ENCODE data around the gene CST1.
"Not testable (repeated sequence)": the region's sequence is repeated elsewhere in the genome, so short reads cannot be mapped to it uniquely, and the experiment has no call there.

CST1 gene

GRCh38 chr20:23768520-23768919 lies 17.8 kb upstream of the CST1 start:
- not testable (repeated sequence) for H3K9ac ChIP-seq (ENCODE audit: low read depth, low read length); H3K9me3 ChIP-seq (ENCODE audit: control insufficient read depth, insufficient read depth, low read length); H3K4me1 ChIP-seq (ENCODE audit: insufficient read depth, low read length); H3K36me3 ChIP-seq (ENCODE audit: insufficient read depth, low read length)

GRCh38 chr20:23766531-23766930 lies 15.8 kb upstream of the CST1 start:
- Histone ChIP-seq H3K9me3 (ENCODE audit: control insufficient read depth, insufficient read depth, low read length) (no peaks in the 10 kb centered on the region), H3K9ac (ENCODE audit: low read depth, low read length) (no peak overlapping the region), H3K4me1 (ENCODE audit: insufficient read depth, low read length) (peaks cover 19% of the 10 kb centered on the region; the same call in 1 of the 2 replicates), H3K36me3 (ENCODE audit: insufficient read depth, low read length) (no peaks in the 10 kb centered on the region)

- H3K9ac ChIP-seq (ENCODE audit: low read depth, low read length): no peak overlapping the region
- peaks cover 19% of the 10 kb centered on the region; the same call in 1 of the 2 replicates for H3K4me1 ChIP-seq (ENCODE audit: insufficient read depth, low read length)
- H3K9me3 ChIP-seq (ENCODE audit: control insufficient read depth, insufficient read depth, low read length): no peaks in the 10 kb centered on the region
- H3K36me3 ChIP-seq (ENCODE audit: insufficient read depth, low read length): no peaks in the 10 kb centered on the region
Measured at GRCh38 chr20:23765578-23765977, 14.8 kb upstream of the CST1 start.

- not testable (repeated sequence) for H3K9me3 ChIP-seq (ENCODE audit: control insufficient read depth, insufficient read depth, low read length); H3K9ac ChIP-seq (ENCODE audit: low read depth, low read length); H3K36me3 ChIP-seq (ENCODE audit: insufficient read depth, low read length)
- H3K4me1 ChIP-seq (ENCODE audit: insufficient read depth, low read length): peaks cover 19% of the 10 kb centered on the region; the same call in 1 of the 2 replicates
Measured at GRCh38 chr20:23764630-23765029, 13.9 kb upstream of the CST1 start.

- Histone ChIP-seq H3K36me3 (ENCODE audit: insufficient read depth, low read length) (no peaks in the 10 kb centered on the region), H3K4me1 (ENCODE audit: insufficient read depth, low read length) (peaks cover 19% of the 10 kb centered on the region; the same call in 1 of the 2 replicates), H3K9ac (ENCODE audit: low read depth, low read length) (no peak overlapping the region), H3K9me3 (ENCODE audit: control insufficient read depth, insufficient read depth, low read length) (no peaks in the 10 kb centered on the region)
Measured at GRCh38 chr20:23763345-23763744, 12.6 kb upstream of the CST1 start.

GRCh38 chr20:23759306-23759940 lies 8.7 kb upstream of the CST1 start:
- Histone ChIP-seq H3K9me3 (ENCODE audit: control insufficient read depth, insufficient read depth, low read length) (no peaks in the 10 kb centered on the region), H3K36me3 (ENCODE audit: insufficient read depth, low read length) (no peaks in the 10 kb centered on the region), H3K4me1 (ENCODE audit: insufficient read depth, low read length) (peaks cover 30% of the 10 kb centered on the region), H3K9ac (ENCODE audit: low read depth, low read length) (no peak overlapping the region)

GRCh38 chr20:23756792-23757191 lies 6.1 kb upstream of the CST1 start:
- H3K9me3 ChIP-seq (ENCODE audit: control insufficient read depth, insufficient read depth, low read length); H3K36me3 ChIP-seq (ENCODE audit: insufficient read depth, low read length); H3K9ac ChIP-seq (ENCODE audit: low read depth, low read length): not testable (repeated sequence)
- peaks cover 15% of the 10 kb centered on the region for H3K4me1 ChIP-seq (ENCODE audit: insufficient read depth, low read length)

GRCh38 chr20:23755131-23755611 lies 4.4 kb upstream of the CST1 start:
- H3K9me3 ChIP-seq (ENCODE audit: control insufficient read depth, insufficient read depth, low read length); H3K36me3 ChIP-seq (ENCODE audit: insufficient read depth, low read length); H3K9ac ChIP-seq (ENCODE audit: low read depth, low read length): not testable (repeated sequence)
- peaks cover 15% of the 10 kb centered on the region for H3K4me1 ChIP-seq (ENCODE audit: insufficient read depth, low read length)

- no peak overlapping the region for H3K9ac ChIP-seq (ENCODE audit: low read depth, low read length)
- no peaks in the 10 kb centered on the region for H3K36me3 ChIP-seq (ENCODE audit: insufficient read depth, low read length)
Measured at GRCh38 chr20:23754731-23755130, 4.0 kb upstream of the CST1 start.

GRCh38 chr20:23753589-23753988 lies 2.9 kb upstream of the CST1 start:
- Histone ChIP-seq H3K9me3 (ENCODE audit: control insufficient read depth, insufficient read depth, low read length) (no peaks in the 10 kb centered on the region), H3K9ac (ENCODE audit: low read depth, low read length) (no peak overlapping the region), H3K4me1 (ENCODE audit: insufficient read depth, low read length) (peaks cover 15% of the 10 kb centered on the region), H3K36me3 (ENCODE audit: insufficient read depth, low read length) (no peaks in the 10 kb centered on the region)

More at GRCh38 chr20:23754731-23755130, 4.0 kb upstream of the CST1 start:
- H3K9me3 ChIP-seq (ENCODE audit: control insufficient read depth, insufficient read depth, low read length): no peaks in the 10 kb centered on the region
- peaks cover 15% of the 10 kb centered on the region for H3K4me1 ChIP-seq (ENCODE audit: insufficient read depth, low read length)

GRCh38 chr20:23753194-23753548 lies 2.4 kb upstream of the CST1 start:
- peaks cover 15% of the 10 kb centered on the region for H3K4me1 ChIP-seq (ENCODE audit: insufficient read depth, low read length)
- H3K36me3 ChIP-seq (ENCODE audit: insufficient read depth, low read length): no peaks in the 10 kb centered on the region
- no peaks in the 10 kb centered on the region for H3K9me3 ChIP-seq (ENCODE audit: control insufficient read depth, insufficient read depth, low read length)

GRCh38 chr20:23752481-23753193 lies 1.9 kb upstream of the CST1 start:
- H3K36me3 ChIP-seq (ENCODE audit: insufficient read depth, low read length): no peaks in the 10 kb centered on the region
- no peak overlapping the region for H3K9ac ChIP-seq (ENCODE audit: low read depth, low read length)
- H3K4me1 ChIP-seq (ENCODE audit: insufficient read depth, low read length): peaks cover 15% of the 10 kb centered on the region
- no peaks in the 10 kb centered on the region for H3K9me3 ChIP-seq (ENCODE audit: control insufficient read depth, insufficient read depth, low read length)

More at GRCh38 chr20:23753194-23753548, 2.4 kb upstream of the CST1 start:
- no peak overlapping the region for H3K9ac ChIP-seq (ENCODE audit: low read depth, low read length)

GRCh38 chr20:23752019-23752418 lies 1.3 kb upstream of the CST1 start:
- Histone ChIP-seq H3K36me3 (ENCODE audit: insufficient read depth, low read length) (no peaks in the 10 kb centered on the region), H3K9me3 (ENCODE audit: control insufficient read depth, insufficient read depth, low read length) (no peaks in the 10 kb centered on the region), H3K4me1 (ENCODE audit: insufficient read depth, low read length) (peaks cover 15% of the 10 kb centered on the region), H3K9ac (ENCODE audit: low read depth, low read length) (no peak overlapping the region)

GRCh38 chr20:23749746-23750145 lies 989 bp downstream of the CST1 start:
- H3K36me3 ChIP-seq (ENCODE audit: insufficient read depth, low read length): no peaks in the 10 kb centered on the region
- no peak overlapping the region for H3K9ac ChIP-seq (ENCODE audit: low read depth, low read length)
- no peaks in the 10 kb centered on the region for H3K9me3 ChIP-seq (ENCODE audit: control insufficient read depth, insufficient read depth, low read length)
- H3K4me1 ChIP-seq (ENCODE audit: insufficient read depth, low read length): peaks cover 2% of the 10 kb centered on the region; the same call in 1 of the 2 replicates

GRCh38 chr20:23748975-23749374 lies 1.8 kb downstream of the CST1 start:
- H3K9me3 ChIP-seq (ENCODE audit: control insufficient read depth, insufficient read depth, low read length); H3K9ac ChIP-seq (ENCODE audit: low read depth, low read length); H3K36me3 ChIP-seq (ENCODE audit: insufficient read depth, low read length); H3K4me1 ChIP-seq (ENCODE audit: insufficient read depth, low read length): not testable (repeated sequence)

Measured in ES-I3 (cell line).